ENCODE measurements around the gene METTL22.

Gene METTL22

GRCh38 chr16:8595783-8596182, 25.7 kb upstream of the METTL22 start:
- no peak for TF ChIP-seq CTCF (IDR thresholded peaks at IDR 0.05; ENCODE audit: insufficient read depth, missing control alignments)
- FAIRE-seq, result no peak

GRCh38 chr16:8596581-8596980, 24.9 kb upstream of the METTL22 start:
- FAIRE-seq (no peak), DNase-seq (ENCODE audit: insufficient read length, low spot score) (no peak)
- TF ChIP-seq CTCF (IDR thresholded peaks at IDR 0.05; ENCODE audit: insufficient read depth, missing control alignments), result no peak

More at GRCh38 chr16:8595783-8596182, 25.7 kb upstream of the METTL22 start:
- DNase-seq (ENCODE audit: insufficient read length, low spot score), result no peak

GRCh38 chr16:8600144-8600775, 21.2 kb upstream of the METTL22 start:
- no peak for DNase-seq (ENCODE audit: insufficient read length, low spot score)
- TF ChIP-seq CTCF (IDR thresholded peaks at IDR 0.05; ENCODE audit: insufficient read depth, missing control alignments), result no peak
- FAIRE-seq, result no peak

GRCh38 chr16:8605554-8605953, 15.9 kb upstream of the METTL22 start:
- TF ChIP-seq CTCF (IDR thresholded peaks at IDR 0.05; ENCODE audit: insufficient read depth, missing control alignments), result no peak
- no peak for FAIRE-seq
- no peak for DNase-seq (ENCODE audit: insufficient read length, low spot score)

- no peak for TF ChIP-seq CTCF (IDR thresholded peaks at IDR 0.05; ENCODE audit: insufficient read depth, missing control alignments)
- DNase-seq (ENCODE audit: insufficient read length, low spot score) (no peak), FAIRE-seq (no peak)
Measured at GRCh38 chr16:8607214-8607613, 14.3 kb upstream of the METTL22 start.

GRCh38 chr16:8611122-8611521, 10.4 kb upstream of the METTL22 start:
- no peak for TF ChIP-seq CTCF (IDR thresholded peaks at IDR 0.05; ENCODE audit: insufficient read depth, missing control alignments)
- no peak for DNase-seq (ENCODE audit: insufficient read length, low spot score)
- FAIRE-seq, result no peak

- no peak for DNase-seq (ENCODE audit: insufficient read length, low spot score)
- FAIRE-seq, result no peak
- TF ChIP-seq CTCF (IDR thresholded peaks at IDR 0.05; ENCODE audit: insufficient read depth, missing control alignments), result no peak
Measured at GRCh38 chr16:8611886-8612600, 9.5 kb upstream of the METTL22 start.

All from D721Med (cell line).